Mononuclear cell (primary cell): ENCODE data around the gene PTPRM. TPM values are rescaled to one million over a fixed set of nuclear protein-coding genes. Genes with fewer than 3 reads are reported as not detected.

Source experiments
- H3K27me3 ChIP-seq: 2 replicates; pipeline ENCODE4 v1.6.0; 2011; ENCODE audit warnings: low read length, control low read depth; ENCODE audit not compliant: insufficient read depth
- H3K4me1 ChIP-seq: 2 replicates; pipeline ENCODE4 v1.5.1; 2011; ENCODE audit warnings: mild to moderate bottlenecking, low read length, control low read depth; ENCODE audit not compliant: insufficient read depth
- H3K4me3 ChIP-seq: 2 replicates; pipeline ENCODE4 v1.5.1; 2011; ENCODE audit warnings: mild to moderate bottlenecking, low read length, moderate library complexity
- H3K9me3 ChIP-seq: 2 replicates; pipeline ENCODE4 v1.5.1; 2011; ENCODE audit warnings: low read depth, mild to moderate bottlenecking, control low read depth, low read length
- total RNA-seq: library from RNA; depleted of rRNA; stranded (reverse); fragments of >200 nt; gene quantifications from one replicate; pipeline ENCODE4 v1.2.3, GENCODE V29; 2012

The PTPRM gene
- total RNA-seq, 1 donor: 8.0 TPM

DNA sequence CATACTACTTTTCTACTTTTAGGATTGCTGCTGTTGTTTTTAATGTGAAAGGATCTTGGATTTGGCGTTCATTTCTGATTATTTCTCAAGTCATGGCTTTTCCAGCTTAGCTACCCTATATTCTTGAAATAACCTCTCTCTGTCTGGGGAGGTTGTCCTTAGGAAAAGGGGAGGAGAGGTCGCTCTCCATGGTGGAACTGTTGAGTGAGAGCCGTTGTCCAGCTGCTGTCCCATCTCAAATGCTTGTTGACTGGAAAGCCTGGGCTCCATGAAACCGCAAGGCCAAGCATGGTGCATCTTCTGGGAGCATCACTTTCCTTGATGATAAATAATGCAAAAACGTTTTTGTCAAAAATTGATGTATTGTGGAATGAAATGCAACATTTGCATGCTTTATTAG lies 563.0 kb downstream of the PTPRM start:
- H3K4me1 ChIP-seq: no peaks in the 10 kb centered on the region
- no peak overlapping the region for H3K4me3 ChIP-seq

DNA sequence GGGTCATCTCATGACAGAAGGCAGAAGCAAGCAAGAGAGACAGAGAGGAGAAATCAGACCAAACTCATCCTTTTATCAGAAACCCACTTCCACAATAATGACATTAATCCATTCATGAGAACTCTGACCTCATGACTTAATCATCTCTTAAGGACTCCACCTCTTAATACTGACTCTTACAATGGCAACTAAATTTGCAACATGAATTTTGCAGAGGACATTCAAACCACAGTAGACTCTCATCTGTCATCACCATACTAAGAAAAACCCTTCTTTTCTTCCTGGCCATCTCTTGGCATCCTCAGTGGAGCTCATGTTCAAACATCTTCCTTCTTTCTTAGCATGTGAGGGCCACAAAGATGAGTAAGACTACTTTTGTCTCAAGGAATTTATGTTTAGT lies 565.9 kb downstream of the PTPRM start:
- no peaks in the 10 kb centered on the region for H3K27me3 ChIP-seq
- no peaks in the 10 kb centered on the region for H3K4me1 ChIP-seq
- H3K9me3 ChIP-seq: no peaks in the 10 kb centered on the region
- H3K4me3 ChIP-seq: no peak overlapping the region

More for the DNA sequence above, 563.0 kb downstream of the PTPRM start:
- H3K9me3 ChIP-seq: no peaks in the 10 kb centered on the region
- no peaks in the 10 kb centered on the region for H3K27me3 ChIP-seq

DNA sequence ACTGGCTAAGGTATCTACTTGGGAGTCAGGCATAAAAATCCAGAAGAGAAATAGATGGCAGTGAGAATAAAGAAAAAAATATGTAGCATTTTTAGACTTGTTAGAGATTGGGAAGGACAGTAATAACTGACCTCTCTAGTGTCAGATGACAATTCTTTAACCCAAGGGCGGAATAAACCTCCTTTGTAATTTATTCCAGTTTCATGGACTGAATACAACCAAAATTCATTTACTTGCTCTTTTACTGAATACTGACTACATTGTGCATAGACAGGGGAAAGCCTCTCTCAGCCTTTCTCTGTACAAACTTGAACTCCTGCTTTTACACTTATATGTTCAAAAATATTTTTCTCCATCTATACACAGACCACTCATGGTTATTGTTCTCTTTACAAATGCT lies 566.8 kb downstream of the PTPRM start:
- Histone ChIP-seq H3K4me3 (no peak overlapping the region), H3K27me3 (no peaks in the 10 kb centered on the region), H3K4me1 (no peaks in the 10 kb centered on the region), H3K9me3 (no peaks in the 10 kb centered on the region)

DNA sequence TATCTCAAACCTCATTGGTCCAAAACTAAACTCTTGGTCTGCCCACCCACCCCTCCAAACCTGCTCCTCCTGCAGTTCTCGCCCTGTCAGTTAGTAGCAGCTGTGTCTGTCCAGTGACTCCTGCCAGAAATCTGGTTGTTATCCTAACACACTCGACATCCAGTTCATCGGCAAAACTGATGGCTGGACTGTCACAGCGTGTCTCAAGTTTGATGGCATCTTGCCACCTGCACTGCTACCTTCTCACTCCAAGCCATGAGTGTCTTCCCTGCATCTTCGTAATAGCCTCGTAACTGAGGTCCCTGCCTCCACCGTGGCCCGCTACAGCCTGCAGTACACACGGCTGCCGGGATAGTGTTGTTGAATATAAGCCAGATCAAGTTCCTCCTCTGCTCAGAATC lies 572.0 kb downstream of the PTPRM start:
- Histone ChIP-seq H3K4me3 (no peak overlapping the region), H3K27me3 (no peaks in the 10 kb centered on the region), H3K9me3 (no peaks in the 10 kb centered on the region), H3K4me1 (no peaks in the 10 kb centered on the region)

DNA sequence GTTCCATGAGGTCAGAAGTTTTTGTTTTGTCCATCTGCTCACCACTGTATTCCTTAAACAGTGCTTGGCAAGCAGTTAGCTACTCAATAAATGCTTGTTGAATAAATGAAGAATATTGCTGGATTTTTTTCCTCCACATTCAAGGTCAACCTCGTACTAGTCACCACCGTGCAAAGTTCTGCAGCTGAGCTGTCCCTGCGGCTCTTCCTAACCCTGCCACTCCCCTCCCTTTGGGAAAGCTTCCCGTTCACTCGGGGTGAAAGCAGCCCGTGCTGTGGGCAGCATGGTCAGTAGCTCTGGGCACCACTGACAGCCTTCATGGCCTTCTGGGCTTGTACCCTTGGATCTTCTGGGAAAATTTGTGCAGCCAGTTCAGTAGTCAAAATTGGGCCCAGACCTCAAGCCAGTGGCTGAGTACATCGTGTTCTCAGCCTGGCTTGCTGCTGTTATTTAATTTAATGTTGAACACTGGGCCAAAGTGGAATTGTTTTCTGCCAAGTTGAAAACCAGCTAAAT lies 572.8 kb downstream of the PTPRM start:
- Histone ChIP-seq H3K27me3 (no peaks in the 10 kb centered on the region), H3K4me3 (no peak overlapping the region), H3K4me1 (no peaks in the 10 kb centered on the region), H3K9me3 (no peaks in the 10 kb centered on the region)

DNA sequence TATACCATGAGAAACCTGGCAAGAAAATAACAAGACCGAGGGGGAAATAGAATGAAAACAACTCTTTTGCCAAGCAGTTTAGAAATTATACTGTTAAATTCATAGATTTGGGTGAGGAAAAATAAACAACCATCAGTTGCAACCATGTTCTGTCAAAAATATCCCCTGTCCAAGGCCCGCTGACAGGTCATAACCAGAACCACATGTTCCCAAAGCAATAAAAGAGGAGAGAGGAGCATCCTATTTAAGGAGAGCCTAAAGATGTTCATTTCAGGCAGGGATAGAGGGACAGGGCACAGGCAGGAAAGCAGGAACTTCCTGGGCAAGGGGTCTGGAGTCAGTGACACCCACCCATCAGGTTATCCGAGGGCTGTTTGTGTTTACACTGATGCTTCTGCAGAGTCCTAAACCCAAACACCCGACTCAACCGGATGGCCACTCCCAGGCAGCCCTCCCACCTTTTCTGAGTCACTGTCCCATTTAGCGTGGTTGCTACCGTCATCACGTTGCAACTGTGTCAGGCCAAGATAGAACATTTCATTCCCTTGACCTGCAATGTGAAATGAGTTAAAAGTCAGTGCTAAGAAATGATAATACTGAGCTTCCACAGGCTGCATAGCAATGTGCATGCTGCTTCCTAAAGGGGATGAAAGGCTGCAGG lies 573.9 kb downstream of the PTPRM start:
- H3K9me3 ChIP-seq: no peaks in the 10 kb centered on the region
- no peaks in the 10 kb centered on the region for H3K27me3 ChIP-seq
- no peak overlapping the region for H3K4me3 ChIP-seq
- H3K4me1 ChIP-seq: no peaks in the 10 kb centered on the region

DNA sequence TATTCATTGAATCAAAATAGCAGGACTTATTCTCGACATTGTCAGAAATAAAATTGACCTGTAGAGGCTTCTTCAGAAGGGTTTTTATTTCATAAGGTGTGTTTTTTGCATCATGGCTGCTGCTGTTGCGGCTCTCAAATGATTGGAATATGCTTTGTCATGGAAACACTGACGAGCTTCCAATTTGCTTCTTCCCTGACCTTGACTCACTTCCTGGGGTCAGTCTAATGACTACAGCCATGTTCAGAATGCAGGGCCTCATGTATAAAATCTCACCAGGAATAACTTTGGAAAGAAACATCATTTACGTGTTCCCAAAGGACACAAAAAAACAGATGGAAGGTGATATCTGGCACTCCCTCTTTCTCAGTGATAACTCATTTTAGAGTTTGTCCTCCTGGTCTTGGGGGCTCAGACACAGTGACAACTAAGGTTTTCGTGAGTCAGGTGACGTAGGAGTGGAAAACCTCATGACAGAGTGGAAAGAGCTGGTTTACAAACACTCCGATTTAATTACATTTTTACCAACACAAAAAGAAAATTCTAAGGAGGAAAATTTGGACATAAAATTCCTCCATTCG lies 575.1 kb downstream of the PTPRM start:
- Histone ChIP-seq H3K27me3 (no peaks in the 10 kb centered on the region), H3K9me3 (no peaks in the 10 kb centered on the region), H3K4me1 (no peaks in the 10 kb centered on the region)

DNA sequence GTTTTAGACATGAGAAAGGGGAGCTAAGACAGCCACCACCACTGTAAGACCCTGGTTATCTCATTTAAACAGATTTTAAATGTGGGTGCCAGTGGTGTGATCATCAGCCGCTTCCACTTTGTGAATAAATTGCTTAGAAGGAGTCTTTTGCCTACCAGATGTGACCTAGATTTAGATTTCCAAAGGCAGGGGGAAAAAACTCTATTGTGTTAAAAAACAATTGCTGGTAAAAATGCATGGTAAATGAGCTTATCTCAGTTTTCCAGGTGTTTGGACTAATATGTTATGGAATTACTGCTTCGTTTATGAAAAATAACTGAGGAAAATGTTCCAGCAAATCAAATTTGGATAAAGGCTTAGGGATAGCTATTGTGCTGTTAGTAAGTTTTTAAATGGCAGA lies 575.8 kb downstream of the PTPRM start:
- Histone ChIP-seq H3K27me3 (no peaks in the 10 kb centered on the region), H3K4me3 (no peak overlapping the region), H3K9me3 (no peaks in the 10 kb centered on the region), H3K4me1 (no peaks in the 10 kb centered on the region)

More for the DNA sequence above, 575.1 kb downstream of the PTPRM start:
- H3K4me3 ChIP-seq: no peak overlapping the region

DNA sequence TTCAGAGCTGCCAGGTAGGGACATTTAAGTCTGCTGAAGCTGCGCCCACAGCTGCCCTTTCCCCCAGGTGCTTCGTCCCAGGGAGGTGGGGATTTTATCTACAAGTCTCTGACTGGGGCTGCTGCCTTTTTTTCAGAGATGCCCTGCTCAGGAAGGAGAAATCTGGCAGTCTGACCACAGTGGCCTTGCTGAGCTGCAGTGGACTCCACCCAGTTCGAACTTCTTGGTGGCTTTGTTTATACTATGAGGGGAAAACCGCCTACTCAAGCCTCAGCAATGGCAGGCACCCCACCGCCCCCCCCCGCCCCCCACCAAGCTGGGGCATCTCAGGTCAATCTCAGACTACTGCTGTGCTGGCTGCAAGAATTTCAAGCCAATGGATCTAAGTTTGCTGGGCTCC lies 584.1 kb downstream of the PTPRM start:
- H3K4me3 ChIP-seq: no peak overlapping the region
- H3K27me3 ChIP-seq: no peaks in the 10 kb centered on the region
- H3K9me3 ChIP-seq: no peaks in the 10 kb centered on the region
- no peaks in the 10 kb centered on the region for H3K4me1 ChIP-seq

DNA sequence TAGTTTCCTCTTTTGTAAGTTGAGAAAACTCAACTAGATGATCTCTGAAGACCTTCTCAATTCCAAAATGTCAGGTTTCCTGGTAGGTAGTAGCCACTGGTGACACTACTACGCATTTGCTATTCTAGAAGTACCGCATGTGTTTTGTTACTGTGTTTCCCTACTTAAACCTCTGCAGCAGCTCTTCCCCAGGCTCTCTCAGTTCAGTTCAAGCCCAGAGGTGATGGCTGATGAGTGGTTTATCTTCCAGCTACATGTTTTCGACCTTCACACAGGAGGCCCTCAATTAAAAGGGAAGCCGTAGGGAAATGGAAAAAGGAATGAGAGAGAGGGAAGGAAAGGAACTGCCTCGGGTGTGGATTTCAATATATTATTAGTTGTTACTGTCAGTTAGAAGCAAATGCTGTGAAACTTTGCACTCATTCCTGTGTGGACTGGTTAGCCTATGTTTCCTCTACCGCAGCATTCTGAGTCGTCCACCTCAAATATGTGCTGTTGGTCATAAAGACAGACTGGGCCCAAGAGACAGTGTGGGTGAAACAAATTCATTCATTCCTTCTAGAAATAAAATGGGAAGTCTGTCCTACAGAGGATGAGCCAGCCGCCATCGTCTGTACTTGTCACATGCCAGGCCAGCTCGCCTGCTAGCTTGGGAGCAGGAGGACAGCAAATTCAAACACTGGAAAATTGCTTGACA lies 586.9 kb downstream of the PTPRM start:
- H3K9me3 ChIP-seq: no peaks in the 10 kb centered on the region
- no peaks in the 10 kb centered on the region for H3K27me3 ChIP-seq
- H3K4me3 ChIP-seq: no peak overlapping the region
- H3K4me1 ChIP-seq: no peaks in the 10 kb centered on the region

DNA sequence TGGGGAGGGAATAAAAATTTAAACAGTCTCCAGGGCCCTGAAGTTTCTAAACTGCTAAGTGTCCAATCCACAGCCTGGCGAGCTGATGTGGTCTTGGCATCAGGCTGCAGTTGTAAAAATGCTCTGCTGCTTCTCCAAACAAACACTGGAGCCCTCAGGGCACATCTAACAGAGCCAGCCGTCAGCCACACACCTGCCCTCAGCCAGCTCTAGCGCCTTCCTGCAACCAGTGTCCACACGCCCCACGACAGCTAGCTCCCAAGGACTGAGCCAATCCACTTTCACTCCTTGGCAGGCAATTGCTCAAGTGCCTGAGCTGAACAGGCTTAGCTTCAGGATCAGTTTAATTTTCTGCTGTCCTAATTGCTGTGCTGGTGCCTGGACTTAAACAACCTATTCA lies 595.7 kb downstream of the PTPRM start:
- Histone ChIP-seq H3K9me3 (no peaks in the 10 kb centered on the region), H3K4me3 (no peak overlapping the region), H3K4me1 (no peaks in the 10 kb centered on the region), H3K27me3 (no peaks in the 10 kb centered on the region)

DNA sequence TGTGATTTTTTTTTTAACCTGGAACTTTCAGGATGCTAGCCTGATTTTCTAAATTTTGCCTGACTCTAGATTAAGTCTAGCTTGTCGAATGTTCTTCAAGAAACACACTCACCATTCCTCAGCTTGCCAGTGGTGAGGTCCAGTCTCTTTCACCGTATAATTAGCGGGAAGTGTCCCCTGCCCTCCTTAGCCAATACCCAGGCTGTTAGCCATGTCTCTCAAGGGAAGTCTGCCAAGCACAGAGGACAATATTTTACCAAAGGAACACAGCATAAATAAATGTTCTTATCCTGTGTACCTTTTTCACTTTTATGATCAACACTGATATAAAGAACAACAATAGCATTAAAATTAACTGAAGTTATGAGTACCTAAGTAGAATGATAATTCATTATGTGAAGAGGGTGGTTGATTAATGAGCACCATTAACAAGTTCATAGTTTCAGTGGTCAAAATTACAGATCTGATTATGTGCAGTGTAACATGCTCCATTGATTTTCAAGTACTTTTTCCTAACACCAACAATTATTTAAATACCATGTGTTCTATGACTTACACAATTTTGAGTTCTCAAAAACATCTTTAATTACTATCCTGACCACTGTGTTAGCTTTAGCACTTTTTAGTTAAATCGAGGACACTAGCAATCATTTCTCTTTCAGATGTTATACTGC lies 596.3 kb downstream of the PTPRM start:
- Histone ChIP-seq H3K9me3 (no peaks in the 10 kb centered on the region), H3K27me3 (no peaks in the 10 kb centered on the region), H3K4me1 (no peaks in the 10 kb centered on the region), H3K4me3 (no peak overlapping the region)

DNA sequence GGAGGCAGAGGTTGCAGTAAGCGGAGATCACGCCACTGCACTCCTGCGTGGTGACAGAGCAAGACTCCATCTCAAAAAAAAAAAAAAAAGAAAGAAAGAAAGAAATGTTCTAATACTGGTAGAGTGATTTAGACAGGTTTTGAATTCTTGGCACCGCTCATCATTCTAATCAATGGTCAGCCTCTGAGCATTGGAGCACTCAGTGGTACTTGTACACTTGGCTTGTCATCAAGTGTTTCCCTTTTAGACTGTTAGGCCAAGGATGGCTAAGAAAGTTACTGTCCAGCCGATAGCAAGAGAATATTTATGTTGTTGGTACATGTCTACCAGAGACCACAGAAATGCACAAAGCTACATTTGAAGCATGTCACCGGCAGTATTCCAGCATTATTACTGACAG lies 598.0 kb downstream of the PTPRM start:
- no peaks in the 10 kb centered on the region for H3K27me3 ChIP-seq

DNA sequence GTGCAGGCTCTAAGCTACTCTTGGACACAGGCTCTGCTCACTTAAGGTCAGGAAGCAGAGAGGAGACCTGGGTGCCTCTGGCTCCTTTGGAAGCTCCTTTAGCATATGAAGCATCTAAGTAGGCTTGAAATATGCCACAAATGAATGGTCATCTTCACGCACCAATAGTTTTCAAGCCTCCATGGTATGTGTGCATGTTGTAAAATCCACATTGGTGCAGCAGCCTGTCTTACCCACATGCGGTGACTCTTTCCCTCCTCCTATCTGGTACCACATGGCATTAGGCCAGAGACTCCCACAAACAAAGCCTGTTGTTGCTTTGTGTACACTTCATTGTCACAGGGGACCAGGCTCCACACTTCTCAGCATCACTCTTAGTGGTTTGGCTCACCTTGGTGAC lies 599.9 kb downstream of the PTPRM start:
- no peaks in the 10 kb centered on the region for H3K4me1 ChIP-seq
- no peaks in the 10 kb centered on the region for H3K9me3 ChIP-seq
- no peaks in the 10 kb centered on the region for H3K27me3 ChIP-seq
- no peak overlapping the region for H3K4me3 ChIP-seq

More for the DNA sequence above, 598.0 kb downstream of the PTPRM start:
- Histone ChIP-seq H3K4me3 (no peak overlapping the region), H3K4me1 (no peaks in the 10 kb centered on the region), H3K9me3 (no peaks in the 10 kb centered on the region)

DNA sequence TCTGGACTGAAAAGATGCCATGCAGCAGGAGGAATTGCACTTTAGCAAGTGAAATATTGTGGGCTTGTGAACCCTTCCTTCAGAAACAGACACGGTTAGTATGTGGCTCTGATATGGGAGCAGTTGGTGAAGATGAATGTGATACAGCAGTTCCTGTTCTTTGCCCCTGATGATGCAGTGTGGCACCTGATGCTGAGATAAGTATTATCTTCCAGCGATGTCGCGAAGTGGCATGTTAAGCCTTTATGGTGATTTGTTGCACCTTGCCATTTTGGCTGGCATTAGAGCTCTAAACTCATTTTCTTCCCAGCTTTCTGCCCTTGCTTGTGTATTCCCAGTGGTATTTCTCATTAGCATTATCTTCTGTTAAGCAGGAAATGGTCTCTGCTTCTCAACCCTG lies 600.6 kb downstream of the PTPRM start:
- Histone ChIP-seq H3K9me3 (no peaks in the 10 kb centered on the region), H3K4me3 (no peak overlapping the region), H3K4me1 (no peaks in the 10 kb centered on the region), H3K27me3 (no peaks in the 10 kb centered on the region)
